Kidney glomerular epithelial cell (primary cell): ENCODE measurements around the gene TMEM135.

Experiments used
- DNase-seq: peaks from one replicate; lab custom pipeline; 2025; lab: John Stamatoyannopoulos, UW

The TMEM135 gene

DNA sequence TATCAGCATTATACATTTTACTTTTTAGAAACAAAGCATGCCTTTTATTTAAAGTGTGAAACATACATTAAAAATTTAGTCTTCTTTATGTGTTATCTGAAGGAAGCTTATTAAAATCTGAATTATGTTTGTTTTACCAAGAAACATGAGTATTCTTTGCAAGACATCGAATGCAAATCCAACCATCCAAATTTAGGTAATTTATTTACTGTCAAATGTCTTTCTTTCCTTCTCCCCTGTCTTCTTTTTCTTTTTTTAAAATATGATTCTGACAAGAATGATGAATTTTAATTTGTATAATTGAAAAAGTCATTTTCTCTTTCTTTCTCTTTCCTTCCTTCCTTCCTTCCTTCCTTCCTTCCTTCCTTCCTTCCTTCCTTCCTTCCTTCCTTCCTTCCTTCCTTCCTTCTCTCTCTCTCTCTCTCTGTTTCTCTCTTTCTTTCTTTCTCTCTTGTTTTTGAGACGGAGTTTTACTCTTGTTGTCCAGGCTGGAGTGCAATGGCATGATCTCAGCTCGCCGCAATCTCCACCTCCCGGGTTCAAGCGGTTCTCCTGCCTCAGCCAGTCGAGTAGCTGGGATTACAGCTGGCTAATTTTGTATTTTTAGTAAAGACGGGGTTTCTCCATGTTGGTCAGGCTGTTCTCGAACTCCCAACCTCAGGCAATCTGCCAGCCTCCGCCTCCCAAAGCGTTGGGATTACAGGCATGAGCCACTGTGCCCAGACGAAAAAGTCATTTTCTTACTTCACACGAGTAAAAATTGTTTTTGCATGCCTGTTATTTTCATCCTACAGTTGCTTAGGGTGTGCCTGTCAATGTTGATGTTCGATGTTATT lies 157.5 kb downstream of the TMEM135 start:
- DNase-seq: no peak

DNA sequence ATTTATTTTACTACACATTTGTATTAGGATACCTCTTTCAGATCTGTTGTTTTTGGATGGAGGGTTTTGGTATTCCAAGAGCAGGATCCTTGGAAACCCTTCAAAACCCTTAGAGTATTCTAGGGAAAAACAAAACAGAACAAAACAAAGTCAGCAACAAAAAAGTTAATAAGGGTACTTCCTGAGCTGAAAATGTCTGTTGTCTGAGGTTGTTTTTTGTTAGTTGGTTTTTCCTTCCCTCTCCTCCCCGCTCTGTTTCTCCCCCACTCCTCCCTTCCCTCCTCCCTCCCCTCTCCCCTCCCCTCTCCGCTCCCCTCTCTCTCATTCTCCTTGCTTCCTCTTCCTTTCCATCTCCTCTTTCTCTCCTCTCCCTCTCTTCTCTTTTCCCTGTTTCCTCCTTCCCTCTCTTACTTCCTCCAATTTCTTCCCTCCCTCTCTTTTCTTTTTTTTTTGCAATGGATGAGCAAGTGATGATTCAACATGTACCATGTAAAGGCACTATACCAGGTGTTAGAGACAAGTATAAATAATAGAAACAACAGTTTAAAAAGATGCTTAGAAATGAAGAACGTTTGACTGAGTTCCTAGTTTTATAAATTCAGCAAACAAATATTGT lies 160.6 kb downstream of the TMEM135 start:
- no peak for DNase-seq

- DNase-seq: no peak
These were observed 163.6 kb downstream of the TMEM135 start for GRCh38 chr11:87201376-87201775.

GRCh38 chr11:87203907-87204602 lies 166.3 kb downstream of the TMEM135 start:
- DNase-seq: no peak

DNA sequence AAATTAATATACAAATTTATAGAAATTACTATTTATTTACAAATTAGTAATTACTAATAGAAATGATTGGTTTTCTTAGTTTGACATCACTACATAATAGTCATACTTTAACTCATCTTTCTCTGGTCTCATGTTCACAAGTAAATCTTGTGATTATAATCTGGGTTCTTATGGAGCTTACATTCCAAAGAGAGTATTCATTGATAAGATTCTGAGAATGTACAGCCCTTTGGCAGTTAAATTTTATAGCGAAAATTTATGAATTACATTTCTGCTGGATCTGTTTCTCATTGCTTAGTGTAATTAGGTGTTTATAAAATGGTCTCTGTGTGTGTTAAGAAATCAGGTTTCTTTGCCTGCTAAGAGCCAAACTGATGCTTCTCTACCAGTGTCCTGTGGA lies 175.2 kb downstream of the TMEM135 start:
- no peak for DNase-seq

- DNase-seq: no peak
These were observed 175.7 kb downstream of the TMEM135 start for GRCh38 chr11:87213444-87213843.

DNA sequence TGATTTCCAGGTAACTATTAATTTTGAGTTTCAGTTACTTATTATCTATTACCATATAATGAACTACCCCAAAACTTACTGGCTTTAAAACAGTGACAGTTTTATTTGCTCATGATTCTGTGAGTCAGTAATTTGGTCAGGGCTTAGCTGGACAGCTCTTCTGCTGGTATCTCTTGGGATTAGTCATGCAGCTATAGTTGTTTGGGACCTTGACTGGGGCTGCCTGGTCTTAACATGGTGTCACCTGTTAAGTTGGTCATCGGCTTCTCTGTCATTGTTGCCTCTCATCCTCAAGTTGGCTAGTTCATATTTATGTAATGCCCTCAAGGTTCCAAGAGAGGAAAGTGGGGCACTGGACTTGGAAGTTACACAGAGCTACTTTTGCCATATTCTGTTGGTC lies 177.5 kb downstream of the TMEM135 start:
- DNase-seq: no peak

DNA sequence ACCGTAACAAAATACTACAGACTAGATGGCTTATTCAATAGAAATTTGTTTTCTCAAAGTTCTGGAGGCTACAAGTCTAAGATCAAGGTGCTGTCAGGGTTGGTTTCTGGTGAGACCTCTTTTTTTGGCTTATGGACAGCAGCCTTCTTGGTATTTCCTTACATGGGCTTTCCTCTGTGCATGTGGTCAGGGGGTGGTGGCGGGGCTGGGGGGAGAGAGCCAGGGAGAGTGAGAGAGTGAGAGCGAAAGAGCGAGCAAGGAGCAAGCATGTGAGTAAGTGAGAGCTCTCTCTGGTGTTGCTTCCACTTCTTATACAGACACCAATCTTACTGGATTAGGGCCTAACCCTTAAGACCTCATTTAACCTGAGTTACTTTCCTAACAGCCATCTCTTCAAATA lies 181.5 kb downstream of the TMEM135 start:
- no peak for DNase-seq

- no peak for DNase-seq
These were observed 186.1 kb downstream of the TMEM135 start for GRCh38 chr11:87223816-87224215.

GRCh38 chr11:87224486-87224885 lies 186.8 kb downstream of the TMEM135 start:
- DNase-seq: no peak

DNA sequence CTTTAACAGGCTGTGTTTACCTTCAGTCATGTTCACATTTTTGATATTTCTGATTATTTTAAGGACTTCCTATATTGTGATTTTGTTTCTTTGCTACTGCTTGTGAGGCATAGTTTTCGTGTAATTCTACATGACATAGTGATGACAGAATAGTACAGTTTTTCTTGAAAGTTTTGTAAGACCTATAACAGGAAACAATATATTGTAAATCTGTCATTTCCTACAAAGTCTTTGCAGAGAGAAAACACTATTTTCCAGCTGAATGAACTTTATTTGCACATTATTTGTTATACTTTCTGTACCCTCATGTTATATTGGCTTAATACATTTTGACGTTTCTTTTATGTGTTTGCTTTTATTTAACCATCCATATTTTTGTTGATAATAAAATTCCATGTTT lies 191.1 kb downstream of the TMEM135 start:
- DNase-seq: no peak

- DNase-seq: no peak
These were observed 193.3 kb downstream of the TMEM135 start for GRCh38 chr11:87230995-87231394.

GRCh38 chr11:87232320-87232719 lies 194.6 kb downstream of the TMEM135 start:
- DNase-seq: no peak

DNA sequence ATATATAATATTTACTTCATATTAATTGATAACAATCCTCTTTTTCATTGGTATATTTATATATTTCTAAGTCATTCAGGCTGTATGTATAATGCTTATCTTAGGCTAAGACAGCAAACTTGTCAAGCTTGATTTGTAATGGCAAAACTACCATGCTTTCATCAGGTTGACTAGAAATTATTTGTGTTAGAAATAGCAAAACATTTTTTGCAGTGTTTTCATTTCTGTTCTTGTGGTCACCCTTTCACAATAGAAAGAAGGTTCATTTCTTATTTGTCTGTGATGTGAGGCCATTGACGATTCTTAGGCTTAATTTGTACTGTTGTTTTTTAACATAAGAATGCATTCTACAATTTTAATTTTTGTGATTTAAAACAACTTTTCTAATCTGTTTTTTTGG lies 197.6 kb downstream of the TMEM135 start:
- DNase-seq: no peak

- no peak for DNase-seq
These were observed 198.6 kb downstream of the TMEM135 start for GRCh38 chr11:87236368-87236767.

GRCh38 chr11:87239001-87239400 lies 201.3 kb downstream of the TMEM135 start:
- no peak for DNase-seq

DNA sequence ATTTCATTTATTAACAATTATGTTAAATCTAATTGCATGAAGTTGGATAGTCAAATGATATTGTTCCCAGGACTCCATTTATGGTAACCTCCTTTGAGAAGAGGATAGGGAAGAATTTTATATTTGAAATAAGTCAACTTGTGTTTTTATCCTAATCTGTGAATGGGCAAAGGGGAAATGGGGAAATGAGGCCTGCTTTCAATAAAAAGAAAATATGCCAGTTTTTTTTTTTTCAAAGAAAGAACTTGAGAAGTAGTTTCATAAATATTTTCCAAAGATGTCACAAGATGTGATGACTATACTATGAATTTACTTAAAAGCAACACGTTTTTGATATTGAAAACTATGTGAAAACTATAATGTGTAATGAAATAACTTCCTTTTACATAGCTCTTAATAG lies 201.8 kb downstream of the TMEM135 start:
- no peak for DNase-seq

DNA sequence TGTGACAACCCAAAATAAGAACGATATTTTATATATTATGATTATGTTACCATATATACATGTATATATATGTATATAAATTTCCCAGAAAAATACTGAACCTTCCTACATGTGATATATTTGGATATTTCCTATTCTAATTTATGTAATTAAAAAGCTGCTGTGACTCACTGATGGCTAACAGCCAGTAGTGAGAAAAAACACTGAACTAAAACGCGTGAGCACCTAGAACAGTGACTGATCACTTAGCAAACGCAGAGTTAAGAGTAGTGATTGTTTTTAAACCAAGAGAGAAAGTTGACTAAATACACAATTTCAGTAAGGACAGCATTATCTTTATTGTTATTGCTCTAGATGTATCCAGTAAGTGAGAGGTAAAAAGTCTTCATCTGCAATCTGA lies 213.8 kb downstream of the TMEM135 start:
- DNase-seq: no peak

- DNase-seq: no peak
These were observed 215.1 kb downstream of the TMEM135 start for GRCh38 chr11:87252869-87253268.

GRCh38 chr11:87254562-87254961 lies 216.8 kb downstream of the TMEM135 start:
- DNase-seq: no peak

DNA sequence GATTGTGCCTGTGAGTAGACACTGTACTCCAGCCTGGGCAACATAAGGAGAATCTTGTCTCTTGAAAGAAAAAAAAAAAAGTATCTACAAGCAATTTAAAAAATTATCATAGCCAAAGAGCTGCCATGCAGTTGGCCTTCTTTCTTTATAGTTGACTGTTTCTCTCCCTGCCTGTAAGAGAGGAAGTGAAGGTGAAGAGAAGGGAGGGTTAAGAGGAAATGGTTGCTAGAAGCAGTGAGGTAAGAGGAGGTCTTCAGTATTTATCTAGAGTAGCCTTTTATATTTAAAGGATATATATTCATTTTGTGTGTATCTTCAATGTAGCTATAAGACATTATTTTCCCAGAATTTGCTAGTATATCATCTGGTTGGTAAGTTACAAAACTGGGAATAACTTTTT lies 217.9 kb downstream of the TMEM135 start:
- DNase-seq: no peak

- no peak for DNase-seq
These were observed 219.1 kb downstream of the TMEM135 start for GRCh38 chr11:87256694-87257340.
